HG02588 (cell line): ENCODE results near the gene RBM45.
"Not testable (repeated sequence)": the region's sequence is repeated elsewhere in the genome, so short reads cannot be mapped to it uniquely, and the experiment has no call there.

ENCODE experiments used
- ATAC-seq: cut with Tn5 transposase; IDR thresholded peaks from one replicate; pipeline ENCODE4 v1.9.1; 2021; ENCODE audit warnings: mild to moderate bottlenecking, moderate library complexity; ENCODE audit not compliant: unreplicated experiment

The RBM45 gene

GRCh38 chr2:178112202-178113152, at the start of gene RBM45:
Gene RBM45, plus strand, starts transcription at chr2:178112437. Its CDS starts 110 bp downstream, at chr2:178112547.
- ATAC-seq, result peak; percentile 93

GRCh38 chr2:178066324-178066723, 45.9 kb upstream of the RBM45 start:
- no peak for ATAC-seq

GRCh38 chr2:178066890-178067669, 45.2 kb upstream of the RBM45 start:
- ATAC-seq, result no peak

- ATAC-seq, result no peak
These were observed 43.3 kb upstream of the RBM45 start for GRCh38 chr2:178068823-178069454.

- no peak for ATAC-seq
These were observed 42.7 kb upstream of the RBM45 start for GRCh38 chr2:178069551-178069950.

- ATAC-seq, result no peak
These were observed 41.4 kb upstream of the RBM45 start for GRCh38 chr2:178070824-178071223.

GRCh38 chr2:178072000-178072382, 40.2 kb upstream of the RBM45 start:
- ATAC-seq, result no peak

GRCh38 chr2:178072383-178073301, 39.6 kb upstream of the RBM45 start, which contains the start of gene PDE11A:
Gene PDE11A, minus strand, starts transcription at chr2:178072777. Its CDS starts 340 bp downstream, at chr2:178072437.
- ATAC-seq, result no peak

- ATAC-seq, result no peak
These were observed 37.9 kb upstream of the RBM45 start for GRCh38 chr2:178074123-178075005.

GRCh38 chr2:178075006-178075326, 37.3 kb upstream of the RBM45 start:
- no peak for ATAC-seq

- ATAC-seq, result no peak
These were observed 36.1 kb upstream of the RBM45 start for GRCh38 chr2:178076130-178076529.

GRCh38 chr2:178079279-178079678, 33.0 kb upstream of the RBM45 start:
- ATAC-seq, result not testable (repeated sequence)

GRCh38 chr2:178082408-178083045, 29.7 kb upstream of the RBM45 start:
- ATAC-seq, result no peak

GRCh38 chr2:178084273-178084672, 28.0 kb upstream of the RBM45 start:
- no peak for ATAC-seq

GRCh38 chr2:178088774-178089270, 23.4 kb upstream of the RBM45 start:
- no peak for ATAC-seq

GRCh38 chr2:178093471-178093870, 18.8 kb upstream of the RBM45 start:
- no peak for ATAC-seq

GRCh38 chr2:178101321-178102079, 10.7 kb upstream of the RBM45 start:
- ATAC-seq, result no peak

GRCh38 chr2:178105566-178105965, 6.7 kb upstream of the RBM45 start:
- no peak for ATAC-seq
